RWPE1 (cell line): ENCODE results near the gene HOXC11.

Experiments used
- CTCF ChIA-PET: fragments of 350-600 bp; sonication (Branson Sonifier 250); formaldehyde crosslinking; extraction: SDS; loops from one replicate; lab custom pipeline; 2021; lab: Yijun Ruan, JAX
- POLR2A ChIA-PET: fragments of 400-600 bp; formaldehyde crosslinking; extraction: SDS; loops from one replicate; lab custom pipeline; 2020; ENCODE audit warnings: antibody characterized with exemption; ENCODE audit not compliant: low non-redundant PET; lab: Yijun Ruan, JAX
- DNase-seq: peaks from one replicate; pipeline ENCODE4 v3.0.0; 2012; ENCODE audit warnings: low spot score
- H3K27ac ChIP-seq: fragments of 450-650 bp; 2 replicates; pipeline ENCODE4 v1.5.1; 2017
- TF ChIP-seq, protein P1 (sequence below): fragments of 450-650 bp; conservative IDR thresholded peaks from 2 replicates; pipeline ENCODE4 v1.5.1; 2017; ENCODE audit warnings: low read depth, mild to moderate bottlenecking

Gene HOXC11

DNA sequence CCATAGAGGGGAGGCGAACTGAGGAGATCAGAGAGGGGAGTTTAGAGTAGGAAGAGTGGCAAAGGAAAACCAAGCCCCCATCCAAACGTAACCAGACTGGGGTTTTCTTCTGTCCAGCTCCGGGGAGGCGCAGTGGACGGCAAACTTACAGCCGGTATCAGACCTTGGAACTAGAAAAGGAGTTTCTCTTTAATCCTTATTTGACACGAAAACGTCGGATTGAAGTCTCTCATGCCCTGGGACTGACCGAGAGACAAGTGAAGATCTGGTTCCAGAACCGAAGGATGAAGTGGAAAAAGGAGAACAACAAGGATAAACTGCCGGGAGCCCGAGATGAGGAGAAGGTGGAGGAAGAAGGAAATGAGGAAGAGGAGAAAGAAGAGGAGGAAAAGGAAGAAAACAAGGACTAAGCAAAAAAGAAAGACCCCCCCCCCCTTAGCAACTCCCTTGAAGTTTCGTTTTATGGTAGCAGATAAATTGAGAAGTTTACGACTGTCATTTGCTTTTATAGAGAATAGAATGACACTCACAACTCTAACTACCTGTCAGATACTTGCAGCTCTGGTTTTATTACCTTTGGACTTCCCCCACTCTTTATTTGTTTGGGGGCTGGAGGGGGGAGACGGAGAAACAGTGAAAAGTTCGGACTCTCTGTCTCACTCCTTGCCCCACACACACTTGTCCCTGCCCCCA is 38.2 kb downstream of the HOXC11 start:
- CTCF ChIA-PET, result interaction anchor here (0.9 kb wide), 1 partner anchor 14 kb away, joined by 6 read pairs; no protein-coding TSS in a partner anchor
- POLR2A ChIA-PET, result no interaction called here
- TF ChIP-seq, protein P1, sequence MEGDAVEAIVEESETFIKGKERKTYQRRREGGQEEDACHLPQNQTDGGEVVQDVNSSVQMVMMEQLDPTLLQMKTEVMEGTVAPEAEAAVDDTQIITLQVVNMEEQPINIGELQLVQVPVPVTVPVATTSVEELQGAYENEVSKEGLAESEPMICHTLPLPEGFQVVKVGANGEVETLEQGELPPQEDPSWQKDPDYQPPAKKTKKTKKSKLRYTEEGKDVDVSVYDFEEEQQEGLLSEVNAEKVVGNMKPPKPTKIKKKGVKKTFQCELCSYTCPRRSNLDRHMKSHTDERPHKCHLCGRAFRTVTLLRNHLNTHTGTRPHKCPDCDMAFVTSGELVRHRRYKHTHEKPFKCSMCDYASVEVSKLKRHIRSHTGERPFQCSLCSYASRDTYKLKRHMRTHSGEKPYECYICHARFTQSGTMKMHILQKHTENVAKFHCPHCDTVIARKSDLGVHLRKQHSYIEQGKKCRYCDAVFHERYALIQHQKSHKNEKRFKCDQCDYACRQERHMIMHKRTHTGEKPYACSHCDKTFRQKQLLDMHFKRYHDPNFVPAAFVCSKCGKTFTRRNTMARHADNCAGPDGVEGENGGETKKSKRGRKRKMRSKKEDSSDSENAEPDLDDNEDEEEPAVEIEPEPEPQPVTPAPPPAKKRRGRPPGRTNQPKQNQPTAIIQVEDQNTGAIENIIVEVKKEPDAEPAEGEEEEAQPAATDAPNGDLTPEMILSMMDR, result no peak
- no peak overlapping the region for H3K27ac ChIP-seq
- DNase-seq, result no peak

DNA sequence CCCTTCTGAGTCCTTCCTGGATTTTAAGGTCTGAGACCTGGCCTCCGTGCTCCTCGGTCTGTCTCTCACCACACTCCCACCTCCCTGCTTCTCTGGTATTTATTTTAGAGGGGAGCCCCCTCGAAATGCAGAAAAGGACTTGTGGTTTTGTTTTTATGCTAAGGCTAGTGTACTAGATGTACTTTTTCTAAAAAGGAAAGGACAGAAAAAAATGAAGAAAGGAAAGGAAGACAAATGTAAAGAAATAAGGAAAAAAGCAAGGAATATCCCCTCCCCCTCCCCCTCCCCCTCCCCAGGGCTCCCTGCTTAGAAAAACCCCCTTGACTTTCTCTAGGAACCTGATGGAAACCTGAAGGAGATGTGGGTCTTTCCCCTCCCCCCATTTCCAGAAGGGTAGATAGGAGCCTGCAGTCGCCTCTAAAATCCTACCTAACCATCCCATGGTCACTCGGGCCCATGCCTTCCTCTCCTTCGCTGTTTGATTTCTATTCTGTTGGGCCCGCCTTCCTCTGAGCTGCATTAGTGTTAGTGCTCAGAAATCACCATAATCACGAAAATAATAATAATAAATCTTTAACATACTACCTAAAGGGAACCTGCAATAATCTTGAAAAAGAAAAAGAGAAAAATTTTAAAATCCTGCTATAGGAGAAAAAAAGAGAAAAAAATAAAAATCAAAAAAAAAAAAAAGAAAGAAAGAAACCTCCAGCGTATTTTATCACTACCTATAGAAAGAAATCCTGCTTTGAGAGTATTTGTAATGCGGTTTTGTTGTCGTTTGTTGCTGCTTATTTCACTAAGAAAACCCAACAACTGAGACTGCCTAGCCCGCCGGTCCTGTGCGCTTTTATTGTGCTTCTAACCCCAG is 39.0 kb downstream of the HOXC11 start:
- ChIA-PET CTCF (no interaction called here), POLR2A (no interaction called here)

DNA sequence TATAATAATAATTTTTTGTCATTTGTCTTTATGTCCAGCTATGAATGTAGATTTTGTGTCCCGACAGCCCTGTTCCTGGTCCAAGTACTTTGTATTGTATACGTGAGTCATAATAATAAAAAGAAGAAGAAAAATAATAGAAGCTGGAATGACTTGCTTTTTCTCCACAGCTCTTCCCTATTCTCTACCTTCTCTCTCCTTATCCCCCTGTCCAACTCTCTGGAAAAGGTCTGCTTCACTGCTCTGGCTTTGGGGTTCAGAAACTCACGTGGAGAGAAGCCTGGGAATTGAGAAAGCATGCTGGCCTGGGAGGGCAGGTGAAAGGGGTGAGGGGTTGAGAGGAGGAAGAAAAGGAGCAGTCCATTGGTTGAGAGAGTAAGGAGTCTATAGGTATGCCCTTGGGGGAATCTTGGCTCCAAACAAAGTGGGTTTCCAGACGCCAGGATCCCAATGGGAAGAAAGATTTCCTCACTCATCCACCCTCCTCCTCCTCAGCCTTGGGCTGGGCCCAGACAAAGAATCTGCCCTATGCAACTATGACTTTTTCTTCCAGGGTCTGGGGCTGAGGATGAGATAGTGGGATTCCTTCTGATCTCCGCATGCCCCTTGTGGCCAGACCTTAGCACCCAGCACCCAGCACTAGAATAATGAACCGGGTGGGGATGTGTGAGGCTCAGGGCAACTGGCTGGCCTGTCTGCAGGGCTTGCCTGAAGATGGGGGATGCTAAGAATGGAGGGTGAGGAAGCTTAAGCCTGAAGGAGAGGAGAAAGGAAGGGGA is 39.9 kb downstream of the HOXC11 start:
- POLR2A ChIA-PET, result no interaction called here
- CTCF ChIA-PET, result no interaction called here

More for the DNA sequence above, 39.0 kb downstream of the HOXC11 start:
- no peak for DNase-seq
- no peak overlapping the region for H3K27ac ChIP-seq
- TF ChIP-seq, protein P1, result no peak

DNA sequence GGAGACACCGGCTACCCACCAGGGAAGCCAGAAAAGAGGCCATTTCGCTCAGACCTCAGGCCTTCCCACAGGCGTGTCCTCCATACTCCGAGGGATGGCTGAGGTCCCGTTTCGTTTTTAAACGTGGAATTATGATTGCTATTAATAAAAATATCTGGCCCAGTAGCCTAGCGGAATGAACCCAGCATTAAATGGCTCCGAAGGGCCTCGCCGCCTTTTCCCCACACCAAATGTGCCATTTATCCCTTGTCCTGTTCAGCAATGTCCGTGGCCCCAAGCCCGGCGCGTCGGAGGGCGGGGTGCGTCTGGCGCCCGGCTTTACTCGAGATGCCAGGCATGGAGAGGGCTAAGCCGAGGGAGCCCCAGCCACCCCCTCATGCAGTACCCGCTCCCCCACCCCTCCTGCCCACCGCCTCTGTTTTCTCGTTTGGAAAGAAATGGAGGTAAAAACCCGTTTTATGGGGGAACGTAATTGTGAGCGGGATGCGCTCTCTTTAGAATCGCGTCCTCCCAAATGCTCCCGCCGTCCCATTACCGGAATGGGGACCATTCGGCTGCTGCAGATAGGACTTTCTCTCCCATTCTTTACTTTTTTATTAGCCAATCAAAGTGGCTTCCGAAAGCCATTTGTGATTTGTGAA is 41.6 kb downstream of the HOXC11 start:
- TF ChIP-seq, protein P1, result no peak
- ChIA-PET CTCF (no interaction called here), POLR2A (no interaction called here)
- DNase-seq, result no peak
- H3K27ac ChIP-seq, result no peak overlapping the region

More for the DNA sequence above, 39.9 kb downstream of the HOXC11 start:
- DNase-seq, result no peak
- no peak overlapping the region for H3K27ac ChIP-seq
- TF ChIP-seq, protein P1, result no peak

DNA sequence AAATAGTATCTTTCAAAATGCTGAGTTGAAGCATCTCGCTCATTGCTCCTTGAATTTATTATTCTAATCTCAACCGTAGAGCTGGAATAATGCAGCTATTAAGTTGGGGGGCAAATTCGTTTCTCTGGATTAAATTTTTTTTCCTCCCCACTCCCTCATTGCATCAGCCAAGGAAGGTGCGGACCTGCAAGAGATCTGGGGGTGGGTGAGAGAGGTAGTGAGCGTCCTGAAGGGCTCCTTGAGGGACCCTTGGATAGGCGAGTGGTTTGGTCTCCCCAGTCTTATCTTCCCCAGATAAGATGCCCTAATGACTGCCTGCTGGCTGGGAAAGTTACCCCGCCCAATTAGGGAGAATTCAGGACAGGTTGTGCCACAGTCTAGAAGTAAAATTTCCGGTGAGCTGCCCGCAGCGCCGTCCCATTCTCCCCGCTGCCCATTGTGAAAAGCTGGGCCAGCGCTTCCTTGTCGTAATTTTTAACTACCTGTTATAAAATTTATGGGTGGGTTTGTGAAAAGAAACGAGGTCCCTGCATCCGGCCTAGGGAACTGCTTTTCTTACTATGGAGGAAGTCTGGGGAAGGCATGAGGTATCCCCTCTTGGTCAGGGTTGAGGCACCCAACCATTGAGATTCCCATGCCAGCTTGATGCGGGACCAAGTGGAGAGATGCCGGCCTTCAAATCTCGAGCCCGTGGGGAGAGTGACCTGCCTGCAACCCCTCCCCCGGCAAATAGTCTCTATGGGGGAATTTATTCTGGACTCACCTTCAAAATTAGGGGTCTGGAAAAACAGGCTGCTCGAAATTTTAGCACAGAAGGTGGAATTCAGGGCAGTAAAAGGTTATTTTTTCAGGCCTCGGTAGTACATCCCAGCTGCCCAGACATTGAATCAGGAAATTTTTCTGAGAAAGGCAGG is 42.3 kb downstream of the HOXC11 start:
- H3K27ac ChIP-seq, result no peak overlapping the region
- ChIA-PET POLR2A (no interaction called here), CTCF (interaction anchor here (0.5 to 2.6 kb wide), 3 partner anchors 9 to 17 kb away, joined by 3 to 15 read pairs (median 3); no protein-coding TSS in a partner anchor)
- no peak for DNase-seq
- TF ChIP-seq, protein P1, result no peak
